LNCaP clone FGC (cell line): ENCODE data around the gene ZER1.
"Not testable (repeated sequence)": the region's sequence is repeated elsewhere in the genome, so short reads cannot be mapped to it uniquely, and the experiment has no call there.

Source experiments
- DNase-seq: peaks from one replicate; pipeline ENCODE4 v3.0.0-alpha.2; 2011; ENCODE audit warnings: low read depth
- H3K4me3 ChIP-seq: 2 replicates; pipeline ENCODE4 v1.5.1; 2011; ENCODE audit warnings: mild to moderate bottlenecking, low read depth, low read length, control low read depth
- TF ChIP-seq, protein P1 (sequence below): IDR thresholded peaks from 2 replicates; pipeline ENCODE4 v1.5.1; 2012; ENCODE audit warnings: mild to moderate bottlenecking; ENCODE audit not compliant: control insufficient read depth, insufficient read depth; ENCODE audit errors: extremely low read depth

ZER1 gene

DNA sequence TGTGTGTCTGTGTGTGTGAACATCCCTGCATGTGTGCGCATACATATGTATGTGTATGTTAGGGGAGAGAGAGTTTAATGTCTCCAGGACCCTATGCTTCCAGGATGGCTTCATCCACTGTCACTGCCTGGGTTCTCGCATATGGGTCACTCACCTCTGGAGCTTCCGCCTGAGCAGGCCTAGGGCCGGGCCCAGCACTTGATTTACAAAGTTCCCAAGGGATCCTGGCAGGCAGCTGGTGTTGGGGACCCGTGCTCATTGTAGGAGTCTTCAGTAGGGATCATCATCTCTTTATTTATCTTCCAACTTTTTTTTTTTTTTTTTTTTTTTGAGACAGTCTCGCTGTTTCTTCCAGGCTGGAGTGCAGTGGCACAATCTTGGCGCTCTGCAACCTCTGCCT is 28.3 kb upstream of the ZER1 start:
- no peak overlapping the region for H3K4me3 ChIP-seq
- TF ChIP-seq, protein P1, sequence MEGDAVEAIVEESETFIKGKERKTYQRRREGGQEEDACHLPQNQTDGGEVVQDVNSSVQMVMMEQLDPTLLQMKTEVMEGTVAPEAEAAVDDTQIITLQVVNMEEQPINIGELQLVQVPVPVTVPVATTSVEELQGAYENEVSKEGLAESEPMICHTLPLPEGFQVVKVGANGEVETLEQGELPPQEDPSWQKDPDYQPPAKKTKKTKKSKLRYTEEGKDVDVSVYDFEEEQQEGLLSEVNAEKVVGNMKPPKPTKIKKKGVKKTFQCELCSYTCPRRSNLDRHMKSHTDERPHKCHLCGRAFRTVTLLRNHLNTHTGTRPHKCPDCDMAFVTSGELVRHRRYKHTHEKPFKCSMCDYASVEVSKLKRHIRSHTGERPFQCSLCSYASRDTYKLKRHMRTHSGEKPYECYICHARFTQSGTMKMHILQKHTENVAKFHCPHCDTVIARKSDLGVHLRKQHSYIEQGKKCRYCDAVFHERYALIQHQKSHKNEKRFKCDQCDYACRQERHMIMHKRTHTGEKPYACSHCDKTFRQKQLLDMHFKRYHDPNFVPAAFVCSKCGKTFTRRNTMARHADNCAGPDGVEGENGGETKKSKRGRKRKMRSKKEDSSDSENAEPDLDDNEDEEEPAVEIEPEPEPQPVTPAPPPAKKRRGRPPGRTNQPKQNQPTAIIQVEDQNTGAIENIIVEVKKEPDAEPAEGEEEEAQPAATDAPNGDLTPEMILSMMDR: no peak
- no peak for DNase-seq

DNA sequence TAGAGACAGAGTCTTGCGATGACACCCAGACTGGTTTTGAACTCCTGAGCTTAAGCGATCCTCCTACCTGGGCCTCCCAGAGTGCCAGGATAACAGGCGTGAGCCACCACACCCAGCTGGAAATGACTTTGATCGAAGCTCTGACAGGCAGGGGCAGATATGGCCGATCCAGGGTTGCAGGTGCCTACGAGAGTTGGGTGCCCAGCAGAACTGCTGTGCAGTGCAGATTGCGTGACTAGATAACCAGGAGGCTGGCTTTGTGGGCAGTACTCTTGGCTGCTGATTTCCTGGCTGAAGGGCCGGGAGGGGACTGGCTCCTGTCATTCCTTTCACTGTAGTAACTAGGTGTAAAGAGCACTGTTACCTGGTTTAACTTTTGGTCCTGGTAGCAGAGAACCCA is 27.2 kb upstream of the ZER1 start:
- TF ChIP-seq, protein P1: no peak
- DNase-seq: peak; percentile 23
- H3K4me3 ChIP-seq: no peak overlapping the region

DNA sequence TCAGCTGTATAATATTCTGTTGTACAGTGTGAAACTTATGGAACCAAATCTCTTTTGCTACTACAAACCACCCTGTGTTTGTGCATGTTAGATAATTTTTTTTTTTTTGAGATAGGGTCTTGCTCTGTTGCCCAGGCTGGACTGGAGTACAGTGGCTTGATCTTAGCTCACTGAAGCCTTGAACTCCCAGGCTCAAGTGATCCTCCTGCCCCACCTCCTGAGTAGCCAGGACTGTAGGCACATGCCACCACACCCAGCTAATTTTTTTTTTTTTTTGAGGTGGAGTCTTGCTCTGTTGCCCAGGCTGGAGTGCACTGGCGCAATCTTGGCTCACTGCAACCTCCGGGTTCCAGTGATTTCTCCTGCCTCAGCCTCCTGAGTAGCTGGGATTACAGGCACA is 23.2 kb upstream of the ZER1 start:
- H3K4me3 ChIP-seq, DNase-seq: not testable (repeated sequence)

DNA sequence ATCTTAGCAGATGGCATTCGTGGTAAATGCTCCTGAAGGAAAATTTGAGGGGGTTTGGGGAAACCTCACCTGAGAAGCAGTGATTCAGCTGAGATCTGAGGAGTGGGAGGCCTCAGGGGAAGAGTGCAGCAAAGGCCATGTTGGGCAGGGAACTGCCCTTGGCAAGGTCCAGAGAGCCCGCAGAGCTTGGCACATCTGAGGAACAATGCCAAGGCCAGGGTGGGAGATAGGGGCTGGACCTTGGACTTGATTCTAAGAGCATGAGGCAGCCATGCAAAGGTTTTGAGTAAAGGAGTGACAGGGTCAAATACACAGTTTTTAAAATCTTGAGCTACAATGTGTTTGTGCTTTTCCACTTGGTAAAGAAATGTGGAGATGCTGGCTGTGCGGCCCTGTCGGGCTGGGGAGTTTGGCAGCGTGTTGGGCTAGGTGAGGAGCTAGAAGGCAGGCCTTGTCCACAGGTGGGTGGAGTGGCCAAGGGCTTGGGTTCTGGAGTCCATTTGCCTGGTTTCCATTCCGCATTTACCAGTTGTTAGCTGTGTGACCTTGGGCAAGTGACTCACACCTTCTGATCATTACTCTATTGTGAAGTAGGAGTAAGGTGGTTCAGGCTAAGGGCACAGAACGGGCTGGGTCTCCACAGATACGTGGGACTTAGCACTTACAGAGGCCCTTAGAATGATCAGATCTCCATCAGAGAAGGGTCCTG is 21.4 kb upstream of the ZER1 start:
- TF ChIP-seq, protein P1: no peak
- no peak overlapping the region for H3K4me3 ChIP-seq
- no peak for DNase-seq

DNA sequence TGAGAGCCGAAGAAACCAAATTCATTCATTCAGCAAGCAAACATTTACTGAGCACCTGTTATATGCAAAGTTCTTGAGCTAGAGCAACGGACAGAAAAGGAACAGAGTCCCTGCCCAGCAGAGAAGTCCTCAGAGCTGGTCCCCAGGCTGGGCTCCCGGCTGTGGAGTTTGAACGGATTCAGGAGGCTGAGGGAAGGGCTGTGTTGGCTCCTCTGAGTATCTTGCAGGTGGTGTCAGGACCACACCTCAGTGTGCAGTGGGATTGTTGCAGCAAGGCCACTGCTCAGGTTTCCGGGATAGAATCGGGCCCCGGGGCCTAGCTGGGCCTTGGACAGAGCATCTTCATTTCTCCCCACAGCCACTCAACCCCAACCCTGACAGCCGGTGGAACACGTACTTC is 20.4 kb upstream of the ZER1 start:
- TF ChIP-seq, protein P1: no peak
- DNase-seq: no peak
- no peak overlapping the region for H3K4me3 ChIP-seq

DNA sequence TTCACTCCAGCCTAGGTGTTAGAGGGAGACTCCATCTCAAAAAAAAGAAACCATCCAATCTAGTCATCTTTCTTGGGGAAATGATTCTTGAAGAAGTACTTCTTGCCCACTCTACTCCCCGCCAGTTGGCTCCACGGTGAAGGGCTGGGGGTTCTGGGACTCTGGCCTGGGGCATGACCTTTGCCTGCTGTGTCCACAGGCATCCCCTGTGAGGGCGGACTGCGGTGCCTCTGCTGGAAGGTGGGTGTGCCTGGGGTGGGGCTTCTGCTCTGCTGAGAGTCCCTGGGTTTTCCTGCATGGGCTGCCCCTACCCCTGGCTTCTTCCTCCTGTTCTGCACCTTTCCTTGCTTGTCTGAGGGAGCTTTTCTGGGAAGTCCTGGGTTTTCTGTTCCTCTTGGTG is 18.8 kb upstream of the ZER1 start:
- H3K4me3 ChIP-seq: no peak overlapping the region
- DNase-seq: no peak
- TF ChIP-seq, protein P1: no peak

DNA sequence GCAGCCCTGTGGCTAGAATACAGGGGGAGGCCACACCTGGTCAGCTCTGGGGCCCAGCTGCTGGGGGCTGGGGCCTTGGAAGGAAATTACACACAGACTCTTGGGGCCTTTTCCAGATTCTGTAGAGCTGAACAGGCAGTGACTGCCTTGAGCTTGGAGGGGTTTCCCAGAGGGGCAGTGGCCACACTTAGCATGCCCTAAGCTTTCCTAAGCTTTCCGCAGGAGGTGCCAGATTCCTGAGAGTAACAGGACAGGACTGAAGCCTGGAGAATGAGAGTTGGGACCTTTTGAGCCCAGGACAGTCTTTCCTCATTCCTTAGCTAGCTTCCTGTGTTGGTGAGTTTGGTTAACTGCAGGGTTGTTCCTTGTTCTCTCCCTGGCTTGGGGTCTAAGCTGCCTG is 16.7 kb upstream of the ZER1 start:
- H3K4me3 ChIP-seq: peak overlapping the region; percentile 96
- DNase-seq: no peak
- TF ChIP-seq, protein P1: no peak
